B cell (primary cell): ENCODE data around the gene NDUFA13. TPM values are rescaled to one million over a fixed set of nuclear protein-coding genes. Genes with fewer than 3 reads are reported as not detected.

Source experiments
- ATAC-seq: fragments of 200-7000 bp; cut with Tn5 transposase; one replicate; pipeline ENCODE4 v1.10.0; 2021; ENCODE audit warnings: low read depth, mild to moderate bottlenecking, moderate number of reproducible peaks, moderate library complexity
- CTCF ChIA-PET: fragments of 350-600 bp; sonication (Branson Sonifier 250); formaldehyde crosslinking; loops from one replicate; lab custom pipeline; 2021; ENCODE audit warnings: antibody characterized with exemption, inconsistent platforms; lab: Charles Lee
- POLR2A ChIA-PET: fragments of 350-600 bp; sonication (Branson Sonifier 250); formaldehyde crosslinking; loops from one replicate; lab custom pipeline; 2021; ENCODE audit warnings: antibody characterized with exemption; lab: Charles Lee
- DNase-seq: peaks from one replicate; pipeline ENCODE4 v3.0.0; 2013
- H2AFZ ChIP-seq: 2 replicates; pipeline ENCODE4 v1.6.1; 2012; ENCODE audit warnings: mild to moderate bottlenecking, low read depth, low read length; ENCODE audit not compliant: insufficient read depth, poor library complexity, severe bottlenecking
- H3K27ac ChIP-seq, 2 donors: 1 replicate in 1 of 2; 2 replicates in 1 of 2; pipeline ENCODE4 v1.5.1; 2012 to 2013; ENCODE audit warnings: low read length in 2 of 2, mild to moderate bottlenecking in 2 of 2, moderate library complexity in 1 of 2
- H3K27me3 ChIP-seq, 4 experiments: fragments of 200-600 bp in 1 of 4; sonication (generic) in 1 of 4; replicated peaks in 1 of 4; 1 replicate in 2 of 4; 2 replicates in 2 of 4; pipeline versions ENCODE4 v1.6.1 to v1.7.0; 2013 to 2016; ENCODE audit warnings: low read length in 3 of 4, mild to moderate bottlenecking in 2 of 4, mixed read lengths in 1 of 4, moderate library complexity in 1 of 4; ENCODE audit not compliant: insufficient read depth in 4 of 4, control insufficient read depth in 3 of 4; ENCODE audit errors: control extremely low read depth in 1 of 4
- H3K36me3 ChIP-seq, 2 experiments: replicated peaks in 1 of 2; 1 replicate in 1 of 2; 2 replicates in 1 of 2; pipeline versions ENCODE4 v1.6.1 to v1.7.1; 2013; ENCODE audit warnings: low read length in 1 of 2; ENCODE audit not compliant: insufficient read depth in 2 of 2, control insufficient read depth in 1 of 2; ENCODE audit errors: control extremely low read depth in 1 of 2, extremely low read depth in 1 of 2
- H3K4me1 ChIP-seq, 2 donors: fragments of 200-600 bp in 1 of 2; sonication (generic) in 1 of 2; 1 replicate in 1 of 2; 2 replicates in 1 of 2; pipeline versions ENCODE4 v1.5.1 to v1.6.1; 2013 to 2017; ENCODE audit warnings: low read length in 2 of 2; ENCODE audit not compliant: control insufficient read depth in 2 of 2, insufficient read depth in 2 of 2
- H3K4me2 ChIP-seq: replicated peaks from 2 replicates; pipeline ENCODE3; 2012; ENCODE audit warnings: mild to moderate bottlenecking, low read depth, low read length; ENCODE audit not compliant: poor library complexity, severe bottlenecking
- H3K4me3 ChIP-seq, 5 experiments: fragments of 200-600 bp in 1 of 5; sonication (generic) in 1 of 5; 1 replicate in 3 of 5; 2 replicates in 2 of 5; pipeline versions ENCODE4 v1.5.1 to v1.7.0; 2011 to 2016; ENCODE audit warnings: low read length in 4 of 5, mild to moderate bottlenecking in 4 of 5, low read depth in 2 of 5, control low read depth in 1 of 5, moderate library complexity in 1 of 5; ENCODE audit not compliant: insufficient read depth in 1 of 5; ENCODE audit errors: control extremely low read depth in 1 of 5, extremely low read depth in 1 of 5
- H3K79me2 ChIP-seq: fragments of 200-600 bp; sonication (generic); one replicate; pipeline ENCODE4 v1.6.0; 2016; ENCODE audit warnings: low read length; ENCODE audit not compliant: control insufficient read depth, insufficient read depth
- H3K9ac ChIP-seq: fragments of 200-600 bp; sonication (generic); 2 replicates; pipeline ENCODE4 v1.6.1; 2017; ENCODE audit warnings: mild to moderate bottlenecking, low read length, moderate library complexity
- H3K9me3 ChIP-seq, 3 donors: one replicate each; pipeline versions ENCODE4 v1.6.1 to v1.7.1; 2013; ENCODE audit warnings: low read length in 2 of 3; ENCODE audit not compliant: control insufficient read depth in 2 of 3, insufficient read depth in 1 of 3; ENCODE audit errors: control extremely low read depth in 1 of 3
- H4K20me1 ChIP-seq: 2 replicates; pipeline ENCODE4 v1.6.0; 2012; ENCODE audit warnings: mild to moderate bottlenecking, low read length; ENCODE audit not compliant: insufficient read depth, control insufficient read depth, poor library complexity, severe bottlenecking
- H3K27ac Mint-ChIP-seq: one replicate; pipeline ENCODE4 v1.8.0; 2021; ENCODE audit warnings: mixed read lengths
- H3K27me3 Mint-ChIP-seq: one replicate; pipeline ENCODE4 v1.8.0; 2021; ENCODE audit warnings: mixed read lengths
- H3K4me1 Mint-ChIP-seq: one replicate; pipeline ENCODE4 v1.8.0; 2021; ENCODE audit warnings: mixed read lengths
- H3K4me3 Mint-ChIP-seq: one replicate; pipeline ENCODE4 v1.8.0; 2021; ENCODE audit warnings: mixed read lengths
- H3K9me3 Mint-ChIP-seq: one replicate; pipeline ENCODE4 v1.8.0; 2022; ENCODE audit warnings: mixed read lengths; ENCODE audit not compliant: insufficient read depth
- CTCF ChIP-seq: fragments of 200-600 bp; IDR thresholded peaks from one replicate; pipeline ENCODE4 v1.8.0; 2022; ENCODE audit warnings: antibody characterized with exemption, mild to moderate bottlenecking
- EZH2 ChIP-seq: IDR thresholded peaks from 2 replicates; pipeline ENCODE4 v1.6.1; 2012; ENCODE audit warnings: borderline replicate concordance, low read depth, mild to moderate bottlenecking, moderate library complexity, low read length; ENCODE audit not compliant: insufficient read depth, poor library complexity, severe bottlenecking
- WGBS: methylation state at CpG from one replicate; pipeline ENCODE4 v1.1.5; 2013; ENCODE audit warnings: missing lambda C conversion rate; ENCODE audit not compliant: insufficient coverage; 5-methylcytosine and 5-hydroxymethylcytosine counted together
- intact Hi-C: fragments of 100-400 bp; cut with micrococcal nuclease; formaldehyde crosslinking; loops from one replicate; pipeline ENCODE4 v1.10.0; 2022
- polyA plus RNA-seq: library from polyadenylated mRNA; depleted of rRNA; stranded (reverse); fragments of >200 nt; gene quantifications from 2 replicates; pipeline ENCODE4 v1.2.3, GENCODE V29; 2012
- total RNA-seq, 2 donors: library from RNA; stranded (reverse); fragments of 120-200 nt in 1 of 2; gene quantifications; 1 replicate in 1 of 2; 2 replicates in 1 of 2; pipeline versions ENCODE4 v1.2.3 to v1.2.4, GENCODE V29; 2013 to 2022

NDUFA13 gene
- total and polyA plus RNA-seq, 2 donors (not counting 1 experiment from before 2014, with no cell fraction given), result 188 to 195 TPM

GRCh38 chr19:19548915-19549759 is 33.1 kb downstream of the NDUFA13 start:
- intact Hi-C loops, result no loop called here
- H3K27me3 ChIP-seq, result peaks cover 0 to 12% (median 0%) of the 10 kb centered on the region in 4 experiments
- no peaks in the 10 kb centered on the region for H3K4me1 Mint-ChIP-seq
- no peak overlapping the region for H3K4me3 ChIP-seq
- no peak for TF ChIP-seq CTCF
- TF ChIP-seq EZH2, result no peak
- peaks cover 0 to 18% (median 0%) of the 10 kb centered on the region in 3 donors for H3K9me3 ChIP-seq
- ATAC-seq (no peak), DNase-seq (no peak)
- 66% methylated on average over 13 of the region's 13 CpGs for WGBS
- H3K4me1 ChIP-seq, result no peaks in the 10 kb centered on the region
- H3K79me2 ChIP-seq, result no peaks in the 10 kb centered on the region
- H3K4me3 Mint-ChIP-seq, result no peak overlapping the region
- no peak overlapping the region for H2AFZ ChIP-seq
- no peak overlapping the region for H3K27ac Mint-ChIP-seq
- POLR2A ChIA-PET, result no interaction called here
- peaks cover 8% of the 10 kb centered on the region for H3K27me3 Mint-ChIP-seq
- H3K36me3 ChIP-seq, result no peaks in the 10 kb centered on the region
- H3K9ac ChIP-seq, result no peak overlapping the region
- H3K27ac ChIP-seq, result no peak overlapping the region
- no peaks in the 10 kb centered on the region for H4K20me1 ChIP-seq
- no peaks in the 10 kb centered on the region for H3K9me3 Mint-ChIP-seq
- CTCF ChIA-PET, result interaction anchor here (1.0 kb wide), 1 partner anchor 17 kb away, joined by 4 read pairs; no protein-coding TSS in a partner anchor
- no peak overlapping the region for H3K4me2 ChIP-seq
